Right atrium auricular region (tissue), 2 donors: ENCODE measurements around the gene ALS2CL. TPM values are rescaled to one million over a fixed set of nuclear protein-coding genes. Genes with fewer than 3 reads are reported as not detected.
A peak's percentile ranks its signal among the peaks of the same experiment; 100 is the strongest.
"Not testable (repeated sequence)": the region's sequence is repeated elsewhere in the genome, so short reads cannot be mapped to it uniquely, and the experiment has no call there.

Experiments used
- DNase-seq: peaks from one replicate; pipeline ENCODE4 v3.0.0-alpha.2; 2019; ENCODE audit warnings: low spot score
- H3K27ac ChIP-seq, 2 donors: fragments of 200-600 bp; sonication (generic); 1 replicate in 1 of 2; 2 replicates in 1 of 2; pipeline ENCODE4 v1.5.1; 2016 to 2019
- H3K27me3 ChIP-seq, 2 donors: fragments of 200-600 bp; sonication (generic); one replicate each; pipeline versions ENCODE4 v1.5.1 to v1.6.0; 2017 to 2019
- H3K36me3 ChIP-seq: fragments of 200-600 bp; sonication (generic); one replicate; pipeline ENCODE4 v1.5.1; 2016
- H3K4me1 ChIP-seq, 2 donors: fragments of 200-600 bp; sonication (generic); one replicate each; pipeline versions ENCODE4 v1.5.1 to v1.6.0; 2017 to 2019
- H3K4me3 ChIP-seq, 2 donors: fragments of 200-600 bp; sonication (generic); 1 replicate in 1 of 2; 2 replicates in 1 of 2; pipeline ENCODE4 v1.5.1; 2017 to 2019; ENCODE audit warnings: mild to moderate bottlenecking in 1 of 2, moderate library complexity in 1 of 2
- H3K9me3 ChIP-seq, 2 donors: fragments of 200-600 bp; sonication (generic); one replicate each; pipeline ENCODE4 v1.5.1; 2019
- CTCF ChIP-seq, 2 donors: fragments of 200-600 bp; sonication (generic); IDR thresholded peaks; one replicate each; pipeline ENCODE4 v1.5.1; 2019; ENCODE audit warnings: antibody characterized with exemption in 2 of 2
- total RNA-seq, 2 donors: library from RNA; depleted of rRNA; stranded (reverse); fragments of >200 nt; gene quantifications; one replicate each; pipeline ENCODE4 v1.1.0, GENCODE V29; 2016

The ALS2CL gene
- total RNA-seq, 2 donors from 2014 or later = 8.3 to 12.5 TPM

GRCh38 chr3:46707601-46708011 lies 14.1 kb upstream of the ALS2CL start:
- no peak for DNase-seq
- TF ChIP-seq CTCF (IDR thresholded peaks at IDR 0.05) = no peak
- no peaks in the 10 kb centered on the region for H3K4me1 ChIP-seq
- no peaks in the 10 kb centered on the region for H3K27me3 ChIP-seq
- H3K36me3 ChIP-seq = no peaks in the 10 kb centered on the region
- no peak overlapping the region for H3K4me3 ChIP-seq
- no peak overlapping the region for H3K27ac ChIP-seq
- H3K9me3 ChIP-seq = no peaks in the 10 kb centered on the region

- Histone ChIP-seq H3K36me3 (no peaks in the 10 kb centered on the region), H3K27me3 (no peaks in the 10 kb centered on the region), H3K4me3 (no peak overlapping the region), H3K9me3 (no peaks in the 10 kb centered on the region), H3K27ac (no peak overlapping the region), H3K4me1 (peaks cover 0 to 3% of the 10 kb centered on the region in 2 donors)
- no peak for TF ChIP-seq CTCF (IDR thresholded peaks at IDR 0.05)
- no peak for DNase-seq
Measured at GRCh38 chr3:46706771-46707582, 13.5 kb upstream of the ALS2CL start.

- H3K4me1 ChIP-seq = peaks cover 0 to 13% of the 10 kb centered on the region in 2 donors
- no peak overlapping the region for H3K27ac ChIP-seq
- no peaks in the 10 kb centered on the region for H3K36me3 ChIP-seq
- DNase-seq = no peak
- no peaks in the 10 kb centered on the region for H3K9me3 ChIP-seq
- H3K27me3 ChIP-seq = no peaks in the 10 kb centered on the region
- no peak overlapping the region for H3K4me3 ChIP-seq
- TF ChIP-seq CTCF (IDR thresholded peaks at IDR 0.05) = no peak
Measured at GRCh38 chr3:46705751-46706552, 12.5 kb upstream of the ALS2CL start.

GRCh38 chr3:46705022-46705530 lies 11.6 kb upstream of the ALS2CL start:
- no peaks in the 10 kb centered on the region for H3K36me3 ChIP-seq
- H3K27ac ChIP-seq = no peak overlapping the region
- no peak overlapping the region for H3K4me3 ChIP-seq
- peaks cover 0 to 22% of the 10 kb centered on the region in 2 donors for H3K4me1 ChIP-seq
- peak; percentile 85 for DNase-seq
- TF ChIP-seq CTCF (IDR thresholded peaks at IDR 0.05) = peak; percentile 95 to 98
- H3K9me3 ChIP-seq = no peaks in the 10 kb centered on the region
- no peaks in the 10 kb centered on the region for H3K27me3 ChIP-seq

DNA sequence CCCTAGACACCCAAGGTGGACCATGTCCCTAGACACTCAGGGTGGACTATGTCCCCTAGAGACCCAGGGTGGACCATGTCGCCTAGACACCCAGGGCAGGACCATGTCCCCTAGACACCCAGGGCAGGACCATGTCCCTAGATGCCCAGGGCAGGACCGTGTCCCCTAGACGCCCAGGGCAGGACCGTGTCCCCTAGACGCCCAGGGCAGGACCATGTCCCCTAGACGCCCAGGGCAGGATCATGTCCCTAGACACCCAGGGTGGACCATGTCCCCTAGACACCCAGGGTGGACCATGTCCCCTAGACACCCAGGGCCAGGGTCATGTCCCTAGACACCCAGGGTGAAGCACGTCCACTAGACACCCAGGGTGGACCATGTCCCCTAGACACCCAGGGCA lies 10.9 kb upstream of the ALS2CL start:
- H3K4me3 ChIP-seq, DNase-seq, H3K36me3 ChIP-seq, H3K27ac ChIP-seq, H3K27me3 ChIP-seq, H3K9me3 ChIP-seq: not testable (repeated sequence)
- peaks cover 0 to 30% of the 10 kb centered on the region in 2 donors for H3K4me1 ChIP-seq

DNA sequence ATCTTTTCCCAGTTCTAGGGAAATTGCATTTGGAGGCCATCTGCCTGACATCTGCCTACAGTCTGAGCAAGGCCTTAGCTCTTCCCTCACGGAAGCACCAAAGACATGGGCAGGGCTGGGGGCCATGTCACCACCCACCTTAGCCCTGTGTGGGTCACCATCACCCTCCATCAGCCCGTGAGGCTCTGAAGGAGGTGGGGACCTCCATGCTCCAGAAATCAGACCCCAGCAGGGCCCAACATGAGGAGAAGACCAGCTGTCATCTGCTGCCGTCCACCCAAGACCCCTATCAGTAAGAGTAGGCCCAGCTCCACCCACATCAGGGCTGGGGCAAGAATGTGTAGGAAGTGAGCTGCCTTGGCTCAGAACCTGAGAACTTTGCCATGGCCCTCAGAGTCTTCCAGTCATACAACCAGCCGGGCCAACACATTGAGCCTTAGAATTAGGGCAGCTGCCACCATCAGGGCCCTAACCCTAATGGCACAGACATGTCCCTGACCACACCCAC lies 9.6 kb upstream of the ALS2CL start:
- Histone ChIP-seq H3K27me3 (no peaks in the 10 kb centered on the region), H3K4me1 (peaks cover 0 to 32% of the 10 kb centered on the region in 2 donors), H3K36me3 (no peaks in the 10 kb centered on the region), H3K9me3 (no peaks in the 10 kb centered on the region), H3K27ac (no peak overlapping the region), H3K4me3 (no peak overlapping the region)
- TF ChIP-seq CTCF (IDR thresholded peaks at IDR 0.05) = no peak
- DNase-seq = no peak
